SK-N-SH (cell line): ENCODE measurements around the gene ADGRD2. TPM values are rescaled to one million over a fixed set of nuclear protein-coding genes. Genes with fewer than 3 reads are reported as not detected.
A peak's percentile ranks its signal among the peaks of the same experiment; 100 is the strongest.

Experiments
- CTCF ChIA-PET: fragments of 300-600, 350-600 bp; formaldehyde crosslinking; extraction: SDS; loops from one replicate; lab custom pipeline; 2021; lab: Yijun Ruan, JAX
- POLR2A ChIA-PET: fragments of 350-600 bp; sonication (Branson Sonifier 250); formaldehyde crosslinking; extraction: SDS; loops from one replicate; lab custom pipeline; 2020; ENCODE audit warnings: antibody characterized with exemption, inconsistent platforms; lab: Yijun Ruan, JAX
- DNase-seq: peaks from one replicate; pipeline ENCODE4 v3.0.0; 2012
- H2AFZ ChIP-seq: fragments of 200-600 bp; sonication (generic); 2 replicates; pipeline ENCODE4 v1.8.1; 2016; ENCODE audit warnings: antibody characterized with exemption, mild to moderate bottlenecking, low read depth
- H3F3A ChIP-seq: fragments of 200-600 bp; sonication (generic); replicated peaks from 2 replicates; pipeline ENCODE3; 2016; ENCODE audit warnings: antibody characterized with exemption, mild to moderate bottlenecking; ENCODE audit not compliant: insufficient read depth
- H3K27ac ChIP-seq, 2 experiments: fragments of 200-500 bp in 1 of 2; fragments of 200-600 bp in 1 of 2; sonication (Bioruptor generic) in 1 of 2; sonication (generic), shearing (Covaris generic) in 1 of 2; 2 replicates each; pipeline versions ENCODE4 v1.5.1 to v1.6.1; 2014 to 2016; ENCODE audit warnings: low read depth in 2 of 2, inconsistent platforms in 1 of 2, low read length in 1 of 2, mild to moderate bottlenecking in 1 of 2, mixed read lengths in 1 of 2
- H3K27me3 ChIP-seq: fragments of 200-600 bp; sonication (generic), shearing (Covaris generic); 2 replicates; pipeline ENCODE4 v1.6.1; 2016; ENCODE audit warnings: mixed run types; ENCODE audit not compliant: insufficient read depth
- H3K36me3 ChIP-seq, 2 experiments: fragments of 200-500 bp in 1 of 2; fragments of 200-600 bp in 1 of 2; sonication (Bioruptor generic) in 1 of 2; sonication (generic) in 1 of 2; replicated peaks in 1 of 2; 2 replicates each; pipeline versions ENCODE3 to v1.5.1; 2014 to 2016; ENCODE audit warnings: low read length in 1 of 2, mild to moderate bottlenecking in 1 of 2; ENCODE audit not compliant: insufficient read depth in 2 of 2, control insufficient read depth in 1 of 2
- H3K4me1 ChIP-seq, 2 experiments: fragments of 200-500 bp in 1 of 2; fragments of 200-600 bp in 1 of 2; sonication (Bioruptor generic) in 1 of 2; sonication (generic), shearing (Covaris generic) in 1 of 2; 2 replicates each; pipeline versions ENCODE4 v1.5.1 to v1.6.1; 2014 to 2016; ENCODE audit warnings: low read depth in 1 of 2, low read length in 1 of 2, mixed run types in 1 of 2; ENCODE audit not compliant: insufficient read depth in 2 of 2, control insufficient read depth in 1 of 2
- H3K4me2 ChIP-seq: fragments of 200-600 bp; sonication (generic), shearing (Covaris generic); 2 replicates; pipeline ENCODE4 v1.6.1; 2017; ENCODE audit warnings: mixed run types
- H3K4me3 ChIP-seq, 2 experiments: fragments of 200-500 bp in 1 of 2; fragments of 200-600 bp in 1 of 2; sonication (Bioruptor generic) in 1 of 2; sonication (generic), shearing (Covaris generic) in 1 of 2; 2 replicates each; pipeline versions ENCODE4 v1.5.1 to v1.8.1; 2014 to 2016; ENCODE audit warnings: low read depth in 2 of 2, inconsistent platforms in 1 of 2, low read length in 1 of 2, mild to moderate bottlenecking in 1 of 2, mixed read lengths in 1 of 2, moderate library complexity in 1 of 2
- H3K79me2 ChIP-seq: fragments of 200-600 bp; sonication (generic); 2 replicates; pipeline ENCODE4 v1.8.1; 2017; ENCODE audit warnings: mild to moderate bottlenecking; ENCODE audit not compliant: insufficient read depth
- H3K9ac ChIP-seq: fragments of 200-600 bp; sonication (generic); 2 replicates; pipeline ENCODE4 v1.6.1; 2017; ENCODE audit warnings: mixed run types
- H3K9me2 ChIP-seq: fragments of 200-600 bp; sonication (generic); 2 replicates; pipeline ENCODE4 v1.6.1; 2017; ENCODE audit warnings: mixed run types
- H3K9me3 ChIP-seq: fragments of 200-600 bp; sonication (generic); 2 replicates; pipeline ENCODE4 v1.6.1; 2017; ENCODE audit warnings: mixed run types, mild to moderate bottlenecking, moderate library complexity
- H4K20me1 ChIP-seq: fragments of 200-600 bp; sonication (generic); 2 replicates; pipeline ENCODE4 v1.6.1; 2017; ENCODE audit warnings: mild to moderate bottlenecking, mixed run types; ENCODE audit not compliant: insufficient read depth
- CHD2 ChIP-seq: fragments of 150-350 bp; IDR thresholded peaks from 2 replicates; pipeline ENCODE4 v1.6.1; 2018; ENCODE audit warnings: low read length; ENCODE audit not compliant: partially characterized antibody
- CTCF ChIP-seq: fragments of 200-600 bp; sonication (generic); IDR thresholded peaks from 2 replicates; pipeline ENCODE4 v1.6.1; 2017; ENCODE audit warnings: antibody characterized with exemption, mild to moderate bottlenecking, moderate library complexity
- ELF1 ChIP-seq: IDR thresholded peaks from 2 replicates; pipeline ENCODE4 v1.4.0; 2012
- FOSL2 ChIP-seq: IDR thresholded peaks from 2 replicates; pipeline ENCODE4 v1.4.0; 2012; ENCODE audit warnings: low read depth, mild to moderate bottlenecking, moderate library complexity, borderline replicate concordance
- FOXJ3 ChIP-seq: sonication (generic); formaldehyde crosslinking; IDR thresholded peaks from 2 replicates; pipeline ENCODE4 v1.5.1; 2020; ENCODE audit warnings: mild to moderate bottlenecking, missing genetic modification reagents
- FOXM1 ChIP-seq: IDR thresholded peaks from 2 replicates; pipeline ENCODE4 v1.4.0; 2012; ENCODE audit warnings: low read depth, mild to moderate bottlenecking
- GABPA ChIP-seq: IDR thresholded peaks from 2 replicates; pipeline ENCODE4 v1.4.0; 2012; ENCODE audit warnings: low read depth, mild to moderate bottlenecking
- JUND ChIP-seq: IDR thresholded peaks from 2 replicates; pipeline ENCODE4 v1.4.0; 2012
- MEF2A ChIP-seq: IDR thresholded peaks from 2 replicates; pipeline ENCODE4 v1.4.0; 2012; ENCODE audit warnings: low read depth, borderline replicate concordance
- NRF1 ChIP-seq: IDR thresholded peaks from 2 replicates; pipeline ENCODE4 v1.6.1; 2012; ENCODE audit warnings: low read depth, mild to moderate bottlenecking, low read length
- RFX5 ChIP-seq: IDR thresholded peaks from 2 replicates; pipeline ENCODE4 v1.6.1; 2012; ENCODE audit warnings: mild to moderate bottlenecking, improper control_type of control experiment, low read length
- SIN3A ChIP-seq: IDR thresholded peaks from 2 replicates; pipeline ENCODE4 v1.6.1; 2012; ENCODE audit warnings: low read depth, mild to moderate bottlenecking, low read length, moderate library complexity, borderline replicate concordance
- TAF1 ChIP-seq: IDR thresholded peaks from 2 replicates; pipeline ENCODE4 v1.6.1; 2012; ENCODE audit warnings: low read depth, mild to moderate bottlenecking, low read length, moderate library complexity, borderline replicate concordance
- YY1 ChIP-seq: IDR thresholded peaks from 2 replicates; pipeline ENCODE4 v1.4.0; 2012; ENCODE audit warnings: low read depth, mild to moderate bottlenecking
- WGBS: methylation state at CpG from one replicate; pipeline ENCODE4 v1.1.6; 2017; ENCODE audit warnings: low lambda C conversion rate; 5-methylcytosine and 5-hydroxymethylcytosine counted together
- polyA plus RNA-seq, 3 experiments: library from polyadenylated mRNA; depleted of rRNA; stranded (reverse); fragments of >200 nt; gene quantifications; 2 replicates each; pipeline ENCODE4 v1.2.3, GENCODE V29; 2012
- TF ChIP-seq, protein P1 (sequence below): IDR thresholded peaks from 2 replicates; pipeline ENCODE4 v1.4.0; 2012; ENCODE audit warnings: low read depth
- TF ChIP-seq, protein P2 (sequence below): IDR thresholded peaks from 2 replicates; pipeline ENCODE4; 2012
- TF ChIP-seq, protein P3 (sequence below): fragments of 150-350 bp; IDR thresholded peaks from 2 replicates; pipeline ENCODE4 v1.6.1; 2016; ENCODE audit warnings: mild to moderate bottlenecking, low read depth, low read length

The ADGRD2 gene
- polyA plus RNA-seq, 1 of the 3 experiments (the other 2 are of a cell fraction): 0.05 TPM

GRCh38 chr9:124506931-124507879 is 57.0 kb downstream of the ADGRD2 start, which contains the start of gene NR5A1:
NR5A1 (minus strand) TSS chr9:124507399; CDS start chr9:124503395, 4,004 bp downstream.
- TF ChIP-seq CHD2: no peak
- H3K4me3 ChIP-seq: no peak within 1 kb of the TSS
- ChIA-PET POLR2A (no interaction called here), CTCF (interaction anchor here (1.5 kb wide), 1 partner anchor 38 kb away, joined by 4 read pairs; no protein-coding TSS in a partner anchor)
- H2AFZ ChIP-seq: no peak within 1 kb of the TSS
- H3K9ac ChIP-seq: no peak within 1 kb of the TSS
- no peak within 1 kb of the TSS for H3K27ac ChIP-seq
- no peaks in the 10 kb centered on the region for H3K36me3 ChIP-seq
- H3K27me3 ChIP-seq: peaks cover 35% of the 10 kb centered on the region
- H3F3A ChIP-seq: no peaks in the 10 kb centered on the region
- no peak within 1 kb of the TSS for H3K4me2 ChIP-seq
- WGBS: 94% methylated on average over 15 of the region's 34 CpGs
- DNase-seq: peak; percentile 34
- no peaks in the 10 kb centered on the region for H3K9me3 ChIP-seq
- H4K20me1 ChIP-seq: no peaks in the 10 kb centered on the region
- peaks cover 0 to 11% of the 10 kb centered on the region in 2 experiments; a peak in 2 of 4 replicates for H3K4me1 ChIP-seq
- no peaks in the 10 kb centered on the region for H3K9me2 ChIP-seq
- H3K79me2 ChIP-seq: no peaks in the 10 kb centered on the region

DNA sequence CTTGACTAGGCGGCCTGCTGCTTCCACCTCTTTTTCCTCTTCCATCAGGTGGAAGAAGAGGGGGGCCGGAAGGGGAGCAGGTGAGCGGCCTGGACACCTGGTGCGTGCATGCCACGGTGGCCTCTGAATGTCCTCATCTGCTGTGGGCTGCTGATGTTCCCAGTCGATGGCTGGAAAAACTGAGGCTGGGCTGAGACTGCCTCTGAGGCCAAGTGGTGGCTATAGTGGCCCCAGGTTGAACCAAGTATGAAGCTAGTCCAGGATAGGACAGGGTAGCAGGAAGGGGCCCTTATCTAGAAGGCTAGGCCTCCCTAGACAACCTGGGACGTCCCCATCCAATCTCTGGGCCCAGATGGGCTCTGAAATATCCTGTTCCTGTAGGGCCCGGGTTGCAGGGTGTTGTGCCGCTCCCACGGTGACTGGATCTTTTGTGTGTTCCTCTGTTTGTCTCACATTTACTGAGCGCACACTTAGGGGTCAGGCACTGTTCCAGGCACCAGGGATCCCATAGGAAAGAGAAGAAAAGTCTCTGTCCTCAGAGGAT is 57.7 kb downstream of the ADGRD2 start:
- DNase-seq: peak; percentile 15
- Histone ChIP-seq H3K79me2 (no peaks in the 10 kb centered on the region), H3F3A (no peaks in the 10 kb centered on the region), H3K27me3 (peaks cover 27% of the 10 kb centered on the region), H3K36me3 (no peaks in the 10 kb centered on the region), H4K20me1 (no peaks in the 10 kb centered on the region), H3K4me1 (peaks cover 0 to 19% of the 10 kb centered on the region in 2 experiments; a peak in 2 of 4 replicates), H3K27ac (no peak overlapping the region), H3K9ac (no peak overlapping the region), H3K4me2 (no peak overlapping the region), H3K4me3 (no peak overlapping the region), H2AFZ (no peak overlapping the region), H3K9me2 (no peaks in the 10 kb centered on the region), H3K9me3 (no peaks in the 10 kb centered on the region)
- 93% methylated on average over 9 of the region's 11 CpGs for WGBS
- ChIA-PET POLR2A (no interaction called here), CTCF (interaction anchor here (0.9 to 1.4 kb wide), 3 partner anchors 25 to 204 kb away, joined by 3 read pairs; no protein-coding TSS in a partner anchor)
- no peak for TF ChIP-seq RFX5
- TF ChIP-seq CTCF: no peak
- no peak for TF ChIP-seq JUND
- TF ChIP-seq SIN3A: no peak
- TF ChIP-seq, protein P1, sequence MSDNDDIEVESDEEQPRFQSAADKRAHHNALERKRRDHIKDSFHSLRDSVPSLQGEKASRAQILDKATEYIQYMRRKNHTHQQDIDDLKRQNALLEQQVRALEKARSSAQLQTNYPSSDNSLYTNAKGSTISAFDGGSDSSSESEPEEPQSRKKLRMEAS: no peak
- TF ChIP-seq CHD2: no peak
- TF ChIP-seq, protein P2, sequence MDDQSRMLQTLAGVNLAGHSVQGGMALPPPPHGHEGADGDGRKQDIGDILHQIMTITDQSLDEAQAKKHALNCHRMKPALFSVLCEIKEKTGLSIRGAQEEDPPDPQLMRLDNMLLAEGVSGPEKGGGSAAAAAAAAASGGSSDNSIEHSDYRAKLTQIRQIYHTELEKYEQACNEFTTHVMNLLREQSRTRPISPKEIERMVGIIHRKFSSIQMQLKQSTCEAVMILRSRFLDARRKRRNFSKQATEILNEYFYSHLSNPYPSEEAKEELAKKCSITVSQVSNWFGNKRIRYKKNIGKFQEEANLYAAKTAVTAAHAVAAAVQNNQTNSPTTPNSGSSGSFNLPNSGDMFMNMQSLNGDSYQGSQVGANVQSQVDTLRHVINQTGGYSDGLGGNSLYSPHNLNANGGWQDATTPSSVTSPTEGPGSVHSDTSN: no peak
- no peak for TF ChIP-seq NRF1
- TF ChIP-seq TAF1: no peak
- no peak for TF ChIP-seq GABPA
- no peak for TF ChIP-seq FOXJ3 (CRISPR knock-in tag)
- TF ChIP-seq FOSL2: no peak
- no peak for TF ChIP-seq YY1
- TF ChIP-seq, protein P3, sequence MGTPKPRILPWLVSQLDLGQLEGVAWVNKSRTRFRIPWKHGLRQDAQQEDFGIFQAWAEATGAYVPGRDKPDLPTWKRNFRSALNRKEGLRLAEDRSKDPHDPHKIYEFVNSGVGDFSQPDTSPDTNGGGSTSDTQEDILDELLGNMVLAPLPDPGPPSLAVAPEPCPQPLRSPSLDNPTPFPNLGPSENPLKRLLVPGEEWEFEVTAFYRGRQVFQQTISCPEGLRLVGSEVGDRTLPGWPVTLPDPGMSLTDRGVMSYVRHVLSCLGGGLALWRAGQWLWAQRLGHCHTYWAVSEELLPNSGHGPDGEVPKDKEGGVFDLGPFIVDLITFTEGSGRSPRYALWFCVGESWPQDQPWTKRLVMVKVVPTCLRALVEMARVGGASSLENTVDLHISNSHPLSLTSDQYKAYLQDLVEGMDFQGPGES: no peak
- TF ChIP-seq MEF2A: no peak
- TF ChIP-seq FOXM1: no peak
- TF ChIP-seq ELF1: no peak
